Cerebellar nuclear complex (tissue), 1 donor: ENCODE measurements around the gene KCNQ1.

Experiments used
- DNase-seq, 2 experiments: peaks; one replicate each; lab custom pipeline; 2025; lab: John Stamatoyannopoulos, UW

The KCNQ1 gene

DNA sequence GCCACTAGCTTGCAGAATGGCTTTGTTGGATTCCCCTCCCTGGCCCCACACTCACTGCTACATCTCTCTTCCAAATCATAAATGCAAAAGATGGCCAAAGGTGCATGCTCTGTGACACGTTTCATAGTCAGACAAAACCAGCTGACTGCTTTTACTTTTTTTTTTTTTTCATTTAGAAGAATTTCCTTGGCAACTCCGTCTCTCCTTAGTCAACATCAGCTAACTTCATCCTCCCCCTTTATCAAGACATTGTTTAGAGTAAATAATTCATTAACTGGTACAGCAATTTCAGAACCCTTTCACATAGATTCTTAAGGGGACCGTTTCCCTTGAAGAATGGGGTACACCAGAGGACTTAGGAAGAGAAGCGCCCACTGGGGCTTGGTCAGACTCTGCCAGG is 239.0 kb downstream of the KCNQ1 start:
- DNase-seq: no peak

DNA sequence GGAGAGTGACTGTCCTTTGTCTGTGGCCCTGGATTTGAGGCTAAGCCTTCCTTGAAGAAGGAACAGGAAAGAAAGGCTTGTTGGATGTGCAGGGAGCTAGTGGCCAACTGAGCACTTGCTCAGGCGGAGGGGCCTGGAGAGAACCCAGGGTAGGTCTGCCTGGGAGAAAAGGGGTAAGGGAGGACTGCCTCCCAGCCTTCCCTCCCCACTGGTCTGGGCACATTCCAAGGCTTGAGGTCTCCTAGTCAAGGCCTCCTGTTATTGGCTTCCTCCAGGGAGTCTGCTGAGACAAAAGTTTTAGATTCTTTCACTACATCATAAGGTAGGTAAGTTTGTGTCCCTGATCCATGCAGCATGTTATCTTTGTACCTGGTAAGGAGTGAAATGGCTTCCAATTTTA is 239.8 kb downstream of the KCNQ1 start:
- no peak for DNase-seq

DNA sequence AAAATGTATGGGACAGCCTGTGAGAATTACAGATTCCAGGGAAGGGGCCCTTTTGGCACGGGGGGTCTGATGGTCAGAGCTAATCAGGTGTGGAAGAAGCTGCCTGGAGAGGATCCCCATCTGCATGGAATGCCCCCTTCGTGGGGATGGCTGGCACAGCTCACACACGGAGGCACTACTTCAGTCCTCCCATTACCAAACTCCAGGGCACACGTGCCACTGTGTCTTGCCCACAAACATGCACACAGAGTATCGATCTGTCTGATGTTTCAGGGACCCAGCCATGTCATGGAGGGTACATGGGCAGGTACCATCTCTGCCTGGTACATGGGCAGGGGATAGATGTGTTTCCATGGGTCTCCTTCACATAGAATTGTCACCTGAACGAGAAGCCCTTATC is 240.2 kb downstream of the KCNQ1 start:
- no peak for DNase-seq

DNA sequence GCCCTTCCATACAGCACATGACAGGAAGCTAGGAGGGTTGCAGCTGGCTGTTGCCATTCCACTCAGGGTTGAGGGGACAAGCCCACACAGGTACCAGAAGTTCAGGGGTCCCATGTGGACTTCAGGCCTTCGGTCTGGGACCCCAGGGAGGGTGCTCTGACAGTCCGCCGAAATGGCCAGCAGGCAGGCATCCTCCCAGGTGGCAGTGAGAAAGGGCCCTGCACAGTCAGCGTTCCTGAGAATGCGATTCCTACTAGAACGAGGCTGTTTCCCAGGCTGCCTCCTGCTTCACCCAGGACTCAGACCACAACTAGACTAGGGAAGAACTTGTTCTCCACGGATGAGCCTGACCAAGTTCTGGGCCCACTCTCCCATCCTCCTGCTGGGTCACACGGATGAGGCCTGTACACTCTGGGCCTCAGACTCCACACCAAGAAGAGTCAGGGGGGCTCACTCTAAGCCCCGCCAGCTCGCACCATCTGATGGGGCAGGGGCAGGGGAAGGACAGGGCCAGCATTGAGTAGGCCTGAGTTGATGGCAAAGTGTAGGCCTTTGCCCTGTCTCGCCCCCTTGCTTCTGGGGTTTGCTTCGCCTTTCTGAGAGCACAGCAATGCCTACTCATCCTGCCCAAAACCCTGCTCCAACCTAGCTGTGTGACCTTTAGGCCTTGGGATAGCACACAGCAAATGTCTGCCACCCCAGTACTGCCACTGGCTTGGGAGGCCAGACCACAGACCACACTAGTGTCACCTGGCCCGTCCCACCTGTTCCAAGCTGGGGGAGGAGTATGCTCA is 241.0 kb downstream of the KCNQ1 start:
- no peak for DNase-seq

DNA sequence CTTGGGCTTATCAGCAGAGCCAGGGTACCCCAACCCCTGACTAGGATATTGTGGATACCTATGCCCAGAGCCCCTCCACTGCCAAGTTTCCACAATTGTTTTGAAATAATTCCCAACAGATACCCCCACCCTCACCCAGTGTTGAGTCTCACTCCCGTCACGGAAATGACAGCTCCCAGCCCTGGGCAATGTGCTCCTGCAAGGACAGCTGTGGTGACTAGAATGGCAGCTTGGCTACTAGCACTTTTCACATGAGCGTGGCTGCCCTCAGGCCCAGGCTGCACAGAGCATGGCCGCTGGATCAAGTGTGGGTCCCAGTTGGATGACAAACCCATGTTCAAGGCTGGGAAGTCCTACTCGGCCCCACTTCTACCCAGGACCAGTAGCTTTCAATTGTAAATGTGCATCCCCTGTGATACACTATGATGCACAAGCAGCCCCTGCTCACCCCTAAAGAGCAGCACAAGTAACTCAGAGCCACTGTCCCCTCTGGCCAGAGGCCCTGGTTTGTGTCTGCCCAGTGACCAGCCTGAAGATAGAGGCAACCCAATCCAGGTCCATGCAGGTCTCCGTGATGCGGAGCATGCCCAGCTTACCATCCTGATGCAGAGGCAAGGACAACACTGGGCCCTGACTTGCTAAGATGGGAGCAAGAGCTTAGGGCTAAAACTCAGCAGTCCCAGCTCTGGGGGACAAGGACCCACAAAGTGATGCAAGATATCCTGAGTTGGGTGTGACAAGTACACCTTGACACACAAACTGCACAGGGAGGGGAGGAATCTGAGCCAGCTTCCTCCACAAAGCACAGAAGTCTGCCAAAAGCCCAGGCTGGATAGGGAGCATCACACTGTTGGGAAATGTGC is 241.8 kb downstream of the KCNQ1 start:
- no peak for DNase-seq

DNA sequence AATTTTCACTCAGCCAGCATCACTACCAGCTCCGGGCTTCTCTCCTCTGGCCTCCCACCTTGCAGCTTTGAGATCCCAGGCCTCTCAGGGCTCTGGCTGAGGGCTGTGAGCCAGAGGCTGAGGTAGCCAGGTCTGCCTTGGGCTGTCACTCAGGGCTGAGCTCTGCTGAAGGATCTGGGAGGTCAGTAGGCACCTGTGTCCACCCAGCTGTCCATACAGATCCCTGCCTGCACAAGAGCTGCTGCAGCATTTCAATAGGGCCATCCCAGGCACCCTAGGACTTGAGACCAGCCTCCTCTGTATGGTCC is 242.4 kb downstream of the KCNQ1 start:
- DNase-seq: no peak

DNA sequence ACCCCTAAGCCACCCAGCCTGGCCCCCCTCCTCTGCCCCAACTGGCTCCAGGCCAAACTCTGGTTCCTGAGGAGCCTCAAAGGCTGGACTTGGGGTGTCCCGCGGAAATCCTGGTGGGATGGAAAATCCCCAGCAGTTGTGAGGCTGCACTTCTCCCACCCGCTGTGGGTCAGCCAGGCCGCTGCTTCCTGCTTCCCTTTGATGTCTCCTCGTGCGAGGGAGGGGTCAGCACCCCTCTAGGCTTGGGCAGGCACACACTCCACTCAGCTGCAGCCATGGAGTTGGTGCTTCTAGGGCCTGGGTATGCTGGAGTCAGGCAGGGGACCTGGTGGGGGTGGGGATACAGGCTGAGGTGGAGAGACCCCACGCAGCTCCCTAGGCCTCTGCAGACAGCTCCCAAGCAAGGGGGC is 243.0 kb downstream of the KCNQ1 start:
- no peak for DNase-seq

DNA sequence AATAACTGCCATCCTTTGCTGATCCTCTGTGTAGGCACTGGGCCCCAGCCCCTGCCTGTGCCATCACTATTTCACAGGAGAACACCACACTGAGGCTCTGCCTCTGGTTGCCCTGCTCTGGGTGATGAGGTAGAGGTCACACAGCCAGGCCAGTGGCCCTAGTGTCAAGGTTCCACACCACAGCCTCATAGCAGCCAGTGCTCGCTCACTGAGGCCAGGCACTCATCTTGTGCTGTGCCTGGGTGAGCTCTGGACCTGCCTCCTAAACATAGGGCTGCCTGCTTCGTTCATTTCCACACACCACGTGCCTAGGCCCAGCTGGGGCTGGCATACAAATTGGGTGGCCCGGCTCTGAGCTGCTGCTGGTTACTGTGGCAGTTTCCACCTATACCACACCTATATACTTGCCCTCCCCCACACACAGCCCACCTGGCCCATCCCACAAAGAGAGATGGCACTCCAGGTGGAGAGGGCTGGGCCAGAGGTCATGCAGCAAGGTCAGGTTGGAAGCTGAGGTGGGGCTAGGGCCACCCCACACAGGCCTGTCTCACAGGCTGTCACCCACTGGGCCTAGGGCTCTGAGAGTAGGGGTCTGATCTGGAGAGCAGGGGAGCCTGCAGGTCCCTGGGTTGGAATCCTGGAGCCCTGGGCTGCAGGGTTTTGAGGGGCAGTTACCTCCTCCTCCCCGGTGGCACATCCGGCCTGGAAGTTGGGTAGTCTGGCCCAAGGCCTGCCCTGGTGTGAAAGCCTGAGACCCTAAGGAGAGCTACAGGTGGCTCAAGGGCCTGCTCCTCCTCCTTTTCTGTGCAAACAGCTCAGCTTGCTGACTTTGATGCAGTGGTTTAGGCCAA is 243.8 kb downstream of the KCNQ1 start:
- DNase-seq: no peak

DNA sequence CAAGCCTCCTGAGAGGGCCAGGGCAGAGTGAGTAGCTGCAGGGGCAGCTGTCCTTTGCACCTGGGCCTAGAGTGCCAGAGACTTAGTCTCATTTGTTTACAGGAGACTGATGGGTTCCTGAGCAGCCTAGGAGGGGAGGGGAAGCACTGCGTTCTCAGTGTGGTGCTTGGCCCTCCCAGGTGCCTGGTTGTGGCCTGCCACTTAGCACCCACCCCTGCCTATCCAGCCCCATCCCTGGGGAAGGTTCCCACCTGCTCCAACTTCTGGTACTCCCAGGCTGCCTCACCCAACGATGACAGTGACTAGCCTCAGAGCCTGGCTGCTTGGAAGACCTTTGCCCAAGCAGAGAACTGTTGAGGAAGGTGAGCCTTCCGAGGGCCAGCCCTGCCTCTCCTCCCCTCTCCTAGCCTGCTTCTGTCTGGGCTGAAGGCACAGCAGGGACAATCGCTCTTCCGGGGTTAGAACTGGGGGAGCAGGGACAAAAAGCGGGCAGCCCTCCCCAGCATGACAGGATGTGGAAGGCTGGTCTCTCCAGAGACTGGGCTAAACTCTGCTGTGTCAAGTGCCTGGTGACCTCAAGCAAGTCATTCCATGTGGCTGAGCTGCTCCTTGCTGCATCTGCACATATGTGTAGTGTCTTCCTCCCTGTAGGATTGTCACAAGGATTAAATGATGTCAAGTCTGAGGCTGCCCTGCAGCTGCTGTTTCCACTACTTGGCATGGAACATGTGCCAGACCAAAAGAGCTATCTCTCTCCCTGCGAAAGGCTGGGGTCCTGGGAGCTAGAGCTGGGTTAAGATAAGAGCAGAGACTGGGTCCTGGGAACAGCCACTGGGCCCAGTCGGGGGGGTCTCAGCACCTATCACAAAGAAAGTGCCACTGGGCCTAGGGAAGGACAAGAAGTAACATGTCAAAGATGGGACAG is 245.1 kb downstream of the KCNQ1 start:
- DNase-seq: no peak

DNA sequence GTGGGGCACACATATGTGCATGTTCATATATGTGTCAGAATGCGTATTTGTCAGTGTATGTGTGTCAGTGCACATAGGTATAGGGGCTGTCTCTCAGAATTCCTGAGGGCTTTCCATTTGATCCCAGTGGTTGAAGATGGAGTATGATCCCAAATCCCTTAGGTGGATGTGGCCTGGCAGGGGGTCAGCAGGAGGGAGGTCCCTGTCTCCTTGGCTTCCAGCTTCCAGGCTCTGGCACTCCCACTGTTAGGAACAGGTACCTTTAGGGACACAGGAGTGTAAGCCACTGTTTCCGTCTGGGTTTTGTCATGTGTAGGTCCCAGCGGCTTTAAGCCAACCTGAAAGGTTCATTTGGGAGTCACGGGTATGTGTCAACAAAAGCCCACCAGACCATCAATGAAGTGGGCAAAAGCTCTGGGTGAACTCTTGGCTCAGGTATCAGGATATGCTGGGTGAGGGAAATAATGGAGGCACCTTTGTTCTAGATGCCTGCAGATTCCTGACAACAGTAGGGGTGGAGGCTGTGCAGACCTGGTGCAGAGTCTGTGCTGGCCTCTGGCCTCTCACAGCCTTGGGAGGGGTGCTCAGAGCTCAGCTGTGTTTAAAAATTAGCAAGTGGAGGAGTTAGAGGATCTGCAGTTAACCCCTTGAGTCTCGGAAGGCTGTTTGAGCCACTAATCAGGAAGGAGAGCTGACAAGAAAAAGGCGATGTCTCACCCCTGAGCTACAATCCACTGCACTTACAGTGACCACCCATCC is 246.0 kb downstream of the KCNQ1 start:
- no peak for DNase-seq

DNA sequence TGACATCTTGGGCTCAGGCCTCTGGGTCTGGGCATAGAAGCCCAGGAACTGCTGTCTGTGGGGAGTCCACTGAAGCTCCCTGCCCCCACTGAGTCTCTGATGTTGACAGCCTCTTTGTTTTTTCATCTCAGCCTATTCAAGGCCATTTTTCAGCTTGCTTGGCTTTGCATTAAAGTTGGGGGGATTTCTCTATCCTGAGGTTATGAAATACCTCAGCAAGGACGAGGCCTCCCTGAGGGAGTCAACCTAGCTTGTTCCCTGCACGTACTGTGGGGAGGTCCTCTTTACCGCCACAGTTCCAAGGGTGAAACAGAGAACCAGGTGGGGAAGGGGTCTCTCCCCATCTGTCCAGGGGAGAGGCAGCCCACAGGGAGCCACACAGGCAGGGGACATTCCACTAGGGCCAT is 246.6 kb downstream of the KCNQ1 start:
- no peak for DNase-seq

DNA sequence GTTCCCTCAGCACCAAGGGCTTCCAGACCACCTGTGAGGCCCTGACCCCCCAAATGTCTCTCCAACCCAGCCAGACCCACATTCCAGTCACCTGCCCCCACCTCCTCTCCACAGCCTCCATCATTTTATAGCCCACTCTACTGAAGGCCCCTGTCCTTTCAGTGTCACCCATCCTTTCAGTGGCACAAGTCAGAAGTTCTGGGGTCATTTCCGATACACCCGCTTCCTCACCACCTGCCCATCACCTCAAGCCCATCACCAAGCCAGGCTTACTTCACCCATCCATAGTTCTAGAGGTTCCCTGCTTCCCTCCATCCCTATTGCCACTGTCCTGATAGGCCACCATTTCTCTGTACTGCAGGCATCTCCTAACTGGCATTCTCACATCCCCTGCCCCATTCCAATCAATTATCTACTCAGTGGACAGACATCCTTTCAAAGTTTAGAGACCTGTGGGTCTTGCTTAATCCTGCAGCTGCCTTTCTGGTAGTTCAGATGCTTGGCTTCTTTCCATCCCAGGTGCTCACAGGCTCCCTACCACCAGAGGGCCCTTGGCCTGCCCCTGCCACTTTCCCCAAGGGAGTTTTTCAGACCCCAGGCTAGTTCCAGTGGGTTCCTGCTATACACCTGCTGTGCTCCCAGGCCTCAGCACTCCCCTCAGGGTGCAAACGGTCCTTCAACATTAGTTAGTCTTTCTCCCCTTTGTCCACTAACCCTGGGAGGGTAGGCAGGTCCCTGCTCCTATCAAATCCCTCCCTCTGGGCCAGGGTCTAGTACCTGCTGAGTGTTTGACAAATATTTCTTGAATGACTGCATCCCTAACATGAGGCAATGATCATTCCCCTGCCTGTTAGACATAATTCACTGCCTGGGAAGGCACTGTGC is 247.4 kb downstream of the KCNQ1 start:
- no peak for DNase-seq

DNA sequence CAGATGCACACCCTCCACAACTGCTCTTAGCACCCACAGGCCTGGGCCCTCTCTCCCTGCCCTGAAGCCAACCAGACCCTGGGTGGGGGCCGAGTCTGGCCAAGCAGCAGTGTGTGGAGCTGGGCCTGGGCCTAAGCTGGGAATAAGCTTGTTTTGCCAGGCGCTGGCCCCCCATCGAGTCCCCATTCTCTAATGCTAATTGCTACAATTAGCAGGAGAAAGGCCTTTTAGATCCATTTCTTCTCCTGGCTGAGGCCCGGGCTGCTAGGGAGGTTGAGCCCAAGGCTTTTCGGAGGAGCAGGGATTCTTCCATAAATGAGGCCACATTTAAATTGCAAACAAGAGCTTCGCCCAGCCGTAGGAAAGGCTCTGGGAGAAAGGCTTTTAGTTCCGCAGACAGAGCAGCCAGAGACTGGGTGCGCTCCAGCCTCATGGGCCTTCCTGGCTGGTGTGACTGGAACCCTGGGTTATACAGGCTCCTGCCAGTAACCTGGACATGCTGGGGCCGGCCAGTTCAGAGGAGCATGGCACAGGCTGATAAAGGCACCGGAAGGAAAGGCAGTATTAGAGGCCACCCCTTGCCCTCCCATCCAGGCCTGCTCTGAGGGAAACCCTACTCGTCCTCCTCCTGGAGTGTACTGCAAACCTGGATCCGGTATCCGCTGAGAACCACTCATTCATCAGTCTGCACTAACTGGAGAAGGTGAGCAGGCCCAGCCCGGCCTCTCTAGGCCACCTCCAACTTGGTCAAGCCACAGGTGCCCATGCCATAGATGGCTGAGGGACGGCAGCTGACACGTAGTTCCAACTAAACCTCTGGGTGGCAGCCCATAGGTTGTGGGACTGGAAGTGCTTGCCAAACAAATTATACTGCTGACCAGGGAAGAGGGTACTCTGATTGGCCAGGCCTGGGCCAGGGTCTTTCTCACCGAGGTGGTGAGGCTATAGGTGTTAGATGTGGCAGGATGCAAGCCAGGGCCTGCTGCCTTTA is 248.8 kb downstream of the KCNQ1 start:
- no peak for DNase-seq

DNA sequence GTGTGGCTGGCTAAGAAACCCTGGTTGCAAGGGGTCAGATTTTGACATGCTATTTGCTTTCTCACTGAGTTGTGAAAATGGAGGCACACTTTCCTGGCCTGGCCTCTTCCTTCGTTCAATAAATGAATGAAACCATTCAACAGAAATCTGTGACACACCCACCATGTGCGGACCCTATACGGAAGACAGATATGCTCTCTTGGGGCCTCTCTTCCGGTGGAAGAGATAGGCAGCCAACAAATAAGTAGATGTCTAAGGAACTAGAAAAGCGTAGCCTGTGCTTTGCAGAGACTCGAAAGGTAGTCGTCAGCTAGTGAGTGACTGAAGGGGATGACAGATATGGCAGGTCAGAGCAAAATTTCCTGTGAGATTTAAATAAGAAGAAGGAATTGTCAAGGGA is 249.7 kb downstream of the KCNQ1 start:
- DNase-seq: no peak

DNA sequence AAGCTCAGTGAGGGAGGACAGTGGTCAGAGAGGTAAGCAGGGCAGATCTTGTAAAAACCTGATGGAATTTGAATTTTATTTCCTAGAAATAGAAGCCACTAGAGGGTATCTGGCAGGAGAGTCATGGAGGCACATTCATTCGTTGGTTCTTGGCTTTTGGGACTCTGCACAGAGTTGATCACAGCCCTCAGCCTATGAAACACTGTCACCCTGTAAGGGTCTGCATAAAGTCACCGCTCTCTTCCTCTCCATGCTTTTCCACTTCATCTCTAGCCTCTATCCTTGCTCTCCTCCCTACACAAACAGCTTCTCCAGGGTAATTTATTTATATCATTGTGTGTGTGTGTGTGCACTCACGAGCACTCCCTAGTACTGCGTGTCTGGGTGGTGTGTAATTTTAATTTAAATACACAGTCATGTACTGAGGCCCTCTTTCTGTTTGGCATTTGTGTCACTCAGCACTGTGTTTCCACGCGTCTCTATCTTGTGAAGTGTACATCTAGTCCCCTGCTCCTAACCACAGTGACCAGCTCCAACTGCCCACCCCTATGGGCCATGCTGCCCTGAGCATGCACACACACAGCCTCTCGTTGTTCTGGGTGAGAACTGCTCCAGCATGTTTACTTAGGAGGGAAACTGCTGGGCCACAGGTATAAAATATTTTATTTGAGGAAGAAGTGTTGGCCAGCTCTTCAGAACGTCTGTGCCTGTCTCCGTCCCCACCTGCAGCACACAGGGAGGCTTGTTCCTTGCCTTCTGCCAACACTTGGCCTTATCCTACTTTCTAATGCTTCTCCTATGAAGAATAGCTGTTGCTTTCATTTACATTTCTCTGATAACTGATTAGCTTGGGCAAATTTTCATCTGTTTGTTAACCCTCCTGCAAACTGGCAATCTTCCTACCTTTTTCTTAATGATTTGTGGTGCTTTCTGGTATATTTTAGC is 250.5 kb downstream of the KCNQ1 start:
- DNase-seq: no peak

DNA sequence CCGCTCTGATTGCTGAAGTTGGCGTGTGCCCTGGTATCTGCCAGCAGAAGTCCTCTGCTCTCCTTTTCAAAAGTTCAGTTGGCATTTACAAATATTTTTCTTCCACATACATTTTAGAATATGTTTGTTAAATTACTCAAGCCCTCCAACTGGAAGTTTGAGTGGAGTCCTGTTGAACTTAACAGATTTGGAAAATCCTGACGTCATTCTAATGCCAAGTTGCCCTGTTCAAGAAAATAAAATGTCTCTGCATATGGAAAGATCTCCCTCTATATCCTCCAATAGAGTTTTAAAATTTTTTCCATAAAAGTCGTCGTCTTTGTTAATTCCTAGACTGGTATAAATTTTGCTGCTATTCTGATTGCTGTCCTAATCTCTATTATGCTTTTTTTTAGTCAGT is 251.6 kb downstream of the KCNQ1 start:
- no peak for DNase-seq

DNA sequence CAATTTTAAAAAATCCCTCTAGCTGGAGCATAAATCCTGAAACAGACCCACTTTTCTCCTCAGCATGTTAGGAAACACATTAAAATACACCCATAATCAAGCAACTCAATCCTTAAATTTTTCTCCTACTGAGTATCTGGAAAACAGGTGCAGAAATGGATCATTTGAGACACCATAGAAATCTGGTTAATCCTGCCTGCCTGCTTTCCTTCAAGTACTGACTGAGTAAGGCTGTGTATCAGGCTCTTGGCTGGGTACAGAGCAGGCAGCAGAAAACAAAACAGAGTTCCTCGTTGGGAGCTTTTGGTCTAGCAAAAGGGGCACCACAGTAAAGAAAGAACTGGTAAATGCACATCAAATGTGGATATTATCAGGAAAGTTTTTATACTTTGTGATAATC is 253.1 kb downstream of the KCNQ1 start:
- no peak for DNase-seq
